ENCODE data around the gene TRPM3.

Gene TRPM3

GRCh38 chr9:70602321-70603019, 519.0 kb downstream of the TRPM3 start (continued):
- TF ChIP-seq ZBTB11 (tag by site-specific recombination; conservative IDR thresholded peaks at IDR 0.05; ENCODE audit: low read depth) (no peak), ZNF335 (tag by site-specific recombination; conservative IDR thresholded peaks at IDR 0.05) (no peak), ZNF133 (tag by site-specific recombination; IDR thresholded peaks at IDR 0.05) (no peak), ZFP3 (tag by site-specific recombination; IDR thresholded peaks at IDR 0.05; ENCODE audit: low read depth) (peak; percentile 41; the same call in 1 of the 2 replicates)

GRCh38 chr9:70601000-70601951, 520.1 kb downstream of the TRPM3 start:
- Histone ChIP-seq H3K4me3 (ENCODE audit: low read depth, low read length) (peak overlapping the region; percentile 29), H3K36me3 (ENCODE audit: control insufficient read depth in 2 of 2, insufficient read depth in 1 of 2, low read length in 2 of 2) (no peaks in the 10 kb centered on the region), H3K4me1 (ENCODE audit: control insufficient read depth, insufficient read depth, low read length) (peaks cover 9% of the 10 kb centered on the region), H3K27ac (ENCODE audit: extremely low read depth, low read depth, low read length) (peak overlapping the region; percentile 93), H3K9me3 (ENCODE audit: control insufficient read depth, insufficient read depth, low read depth, low read length) (no peaks in the 10 kb centered on the region)
- ChIA-PET POLR2A (interaction anchor here (1.0 to 5.4 kb wide), 7 partner anchors 88 to 346 kb away, joined by 3 to 127 read pairs (median 6); partner anchors contain the start of gene KLF9), CTCF (interaction anchor here (0.6 to 2.6 kb wide), 41 partner anchors 7 to 1179 kb away, joined by 3 to 56 read pairs (median 5); partner anchors contain the start of gene KLF9)
- no peak for TF ChIP-seq ZNF155 (tag by site-specific recombination; IDR thresholded peaks at IDR 0.05)
- TF ChIP-seq ZEB2 (tag by site-specific recombination; IDR thresholded peaks at IDR 0.05): peak; percentile 80; the same call in 1 of the 2 replicates
- no peak for TF ChIP-seq ZNF133 (tag by site-specific recombination; IDR thresholded peaks at IDR 0.05)
- no peak for TF ChIP-seq ZSCAN30 (tag by site-specific recombination; IDR thresholded peaks at IDR 0.05)
- no peak for TF ChIP-seq ZNF354C (tag by site-specific recombination; IDR thresholded peaks at IDR 0.05; ENCODE audit: borderline replicate concordance, low read depth)
- TF ChIP-seq ZNF501 (tag by site-specific recombination; IDR thresholded peaks at IDR 0.05): 0 out of 2 replicates have a peak, but pooled peaks have one; percentile 25
- no peak for TF ChIP-seq ZSCAN5A (tag by site-specific recombination; IDR thresholded peaks at IDR 0.05)
- no peak for TF ChIP-seq ZNF48 (tag by site-specific recombination; IDR thresholded peaks at IDR 0.05)
- no peak for TF ChIP-seq ZNF211 (tag by site-specific recombination; IDR thresholded peaks at IDR 0.05; ENCODE audit: low read depth)
- TF ChIP-seq ZNF548 (tag by site-specific recombination; IDR thresholded peaks at IDR 0.05): no peak
- no peak for TF ChIP-seq ZNF169 (tag by site-specific recombination; IDR thresholded peaks at IDR 0.05)
- TF ChIP-seq KLF17 (tag by site-specific recombination; IDR thresholded peaks at IDR 0.05): 0 out of 2 replicates have a peak, but pooled peaks have one; percentile 31
- no peak for TF ChIP-seq ZNF558 (tag by site-specific recombination; IDR thresholded peaks at IDR 0.05)
- TF ChIP-seq YY1 (tag by site-specific recombination; IDR thresholded peaks at IDR 0.05): no peak
- TF ChIP-seq ZNF692 (tag by site-specific recombination; IDR thresholded peaks at IDR 0.05): peak; percentile 57; the same call in 1 of the 2 replicates
- TF ChIP-seq ZNF16 (tag by site-specific recombination; IDR thresholded peaks at IDR 0.05; ENCODE audit: low read depth): no peak
- TF ChIP-seq ZNF184 (tag by site-specific recombination; IDR thresholded peaks at IDR 0.05): peak; percentile 38; the same call in 1 of the 2 replicates
- TF ChIP-seq ZNF660 (tag by site-specific recombination; IDR thresholded peaks at IDR 0.05): peak; percentile 23; the same call in 1 of the 2 replicates
- peak; percentile 97 for TF ChIP-seq SP7 (tag by site-specific recombination; IDR thresholded peaks at IDR 0.05)
- TF ChIP-seq PATZ1 (tag by site-specific recombination; IDR thresholded peaks at IDR 0.05): peak; percentile 96
- no peak for TF ChIP-seq ZNF10 (tag by site-specific recombination; IDR thresholded peaks at IDR 0.05)
- TF ChIP-seq ZNF654 (tag by site-specific recombination; IDR thresholded peaks at IDR 0.05; ENCODE audit: low read depth): 0 out of 2 replicates have a peak, but pooled peaks have one; percentile 5
